NB4 (cell line): ENCODE results near the gene ZCCHC24.

ENCODE experiments used
- DNase-seq: peaks from one replicate; pipeline ENCODE4 v3.0.0; 2010; ENCODE audit warnings: low read depth
- H3K4me3 ChIP-seq: one replicate; pipeline ENCODE4 v1.5.1; 2011; ENCODE audit warnings: mild to moderate bottlenecking, low read depth, low read length, moderate library complexity
- CTCF ChIP-seq: IDR thresholded peaks from one replicate; pipeline ENCODE4 v1.5.1; 2012; ENCODE audit warnings: low read depth, low read length
- MAX ChIP-seq: IDR thresholded peaks from 2 replicates; pipeline ENCODE4 v1.6.1; 2011; ENCODE audit warnings: low read depth, low read length
- MYC ChIP-seq: IDR thresholded peaks from 2 replicates; pipeline ENCODE4 v1.6.1; 2011; ENCODE audit warnings: low read depth, low read length
- POLR2A ChIP-seq: IDR thresholded peaks from 2 replicates; pipeline ENCODE4 v1.6.1; 2011; ENCODE audit warnings: mild to moderate bottlenecking; ENCODE audit not compliant: insufficient read length; ENCODE audit errors: extremely low read depth

The ZCCHC24 gene

GRCh38 chr10:79417266-79417665 is 28.2 kb downstream of the ZCCHC24 start:
- no peak for DNase-seq
- TF ChIP-seq MYC (peak; percentile 27; the same call in 1 of the 2 replicates), MAX (no peak; the same call in 1 of the 2 replicates)

GRCh38 chr10:79416578-79417255 is 28.7 kb downstream of the ZCCHC24 start:
- H3K4me3 ChIP-seq = no peak overlapping the region
- no peak for DNase-seq
- TF ChIP-seq MAX = no peak

More at GRCh38 chr10:79417266-79417665, 28.2 kb downstream of the ZCCHC24 start:
- no peak overlapping the region for H3K4me3 ChIP-seq

- TF ChIP-seq POLR2A (no peak), MAX (no peak), MYC (no peak), CTCF (no peak)
- no peak overlapping the region for H3K4me3 ChIP-seq
- no peak for DNase-seq
Measured at GRCh38 chr10:79415736-79416577, 29.5 kb downstream of the ZCCHC24 start.

GRCh38 chr10:79414714-79415113 is 30.7 kb downstream of the ZCCHC24 start:
- TF ChIP-seq MAX (no peak), MYC (no peak), CTCF (no peak), POLR2A (no peak)
- no peak for DNase-seq
- H3K4me3 ChIP-seq = no peak overlapping the region

- no peak for TF ChIP-seq POLR2A
- no peak for TF ChIP-seq CTCF
- TF ChIP-seq MAX = peak; percentile 69
- peak; percentile 71 for TF ChIP-seq MYC
- H3K4me3 ChIP-seq = no peak overlapping the region
- DNase-seq = peak; percentile 98
Measured at GRCh38 chr10:79413196-79413595, 32.2 kb downstream of the ZCCHC24 start.

GRCh38 chr10:79412516-79412915 is 32.9 kb downstream of the ZCCHC24 start:
- H3K4me3 ChIP-seq = no peak overlapping the region
- TF ChIP-seq POLR2A = no peak
- no peak for TF ChIP-seq CTCF
- TF ChIP-seq MAX = no peak
- no peak for TF ChIP-seq MYC
- DNase-seq = no peak
